GM12891 (cell line): ENCODE data around the gene SSTR3.

Experiments used
- PAX5 ChIP-seq: IDR thresholded peaks from 2 replicates; pipeline ENCODE4 v1.6.1; 2011; ENCODE audit warnings: low read length, moderate library complexity, mild to moderate bottlenecking; ENCODE audit not compliant: insufficient read depth, severe bottlenecking
- POLR2A ChIP-seq: IDR thresholded peaks from 2 replicates; pipeline ENCODE4 v1.6.1; 2011; ENCODE audit warnings: low read depth, low read length, control low read depth
- POLR2AphosphoS5 ChIP-seq: IDR thresholded peaks from 2 replicates; pipeline ENCODE4 v1.6.1; 2011; ENCODE audit warnings: low read depth, low read length, control low read depth
- SPI1 ChIP-seq: IDR thresholded peaks from 2 replicates; pipeline ENCODE4 v1.6.1; 2011; ENCODE audit warnings: low read depth, low read length, control low read depth
- TAF1 ChIP-seq: IDR thresholded peaks from 2 replicates; pipeline ENCODE4 v1.6.1; 2011; ENCODE audit warnings: low read depth, low read length, control low read depth

- TF ChIP-seq POLR2A: no peak
- TF ChIP-seq POLR2AphosphoS5: no peak
- no peak for TF ChIP-seq SPI1
- TF ChIP-seq TAF1: no peak
- no peak for TF ChIP-seq PAX5
These were observed 18.6 kb upstream of the SSTR3 start for GRCh38 chr22:37230673-37231405.
